Neuron (in vitro differentiated cells): ENCODE measurements around the gene TBC1D8.

ENCODE experiments used
- H2AFZ ChIP-seq: one replicate; pipeline ENCODE4 v1.6.1; 2013; ENCODE audit warnings: low read depth, mild to moderate bottlenecking, inconsistent platforms, low read length, moderate library complexity
- H3K27me3 ChIP-seq: one replicate; pipeline ENCODE4 v1.6.1; 2013; ENCODE audit warnings: low read length; ENCODE audit not compliant: insufficient read depth
- H3K36me3 ChIP-seq: one replicate; pipeline ENCODE4 v1.6.1; 2013; ENCODE audit warnings: low read length; ENCODE audit not compliant: insufficient read depth
- H3K4me1 ChIP-seq: one replicate; pipeline ENCODE4 v1.6.1; 2013; ENCODE audit warnings: low read length; ENCODE audit not compliant: insufficient read depth
- H3K4me3 ChIP-seq: 2 replicates; pipeline ENCODE4 v1.5.1; 2013; ENCODE audit warnings: mild to moderate bottlenecking, low read length, moderate library complexity
- H3K9me3 ChIP-seq: one replicate; pipeline ENCODE4 v1.6.1; 2013; ENCODE audit warnings: low read length

TBC1D8 gene

GRCh38 chr2:100981011-100981410, 170.2 kb downstream of the TBC1D8 start:
- peak overlapping the region; percentile 30 for H2AFZ ChIP-seq
- no peaks in the 10 kb centered on the region for H3K36me3 ChIP-seq
- H3K4me3 ChIP-seq, result no peak overlapping the region
- H3K9me3 ChIP-seq, result no peaks in the 10 kb centered on the region
- peaks cover 20% of the 10 kb centered on the region for H3K4me1 ChIP-seq
- peaks cover 4% of the 10 kb centered on the region for H3K27me3 ChIP-seq

- no peaks in the 10 kb centered on the region for H3K36me3 ChIP-seq
- H3K27me3 ChIP-seq, result peaks cover 4% of the 10 kb centered on the region
- H3K4me1 ChIP-seq, result peaks cover 20% of the 10 kb centered on the region
- no peak overlapping the region for H2AFZ ChIP-seq
- H3K9me3 ChIP-seq, result no peaks in the 10 kb centered on the region
- H3K4me3 ChIP-seq, result no peak overlapping the region
Observed at GRCh38 chr2:100980046-100980445, 171.1 kb downstream of the TBC1D8 start.

DNA sequence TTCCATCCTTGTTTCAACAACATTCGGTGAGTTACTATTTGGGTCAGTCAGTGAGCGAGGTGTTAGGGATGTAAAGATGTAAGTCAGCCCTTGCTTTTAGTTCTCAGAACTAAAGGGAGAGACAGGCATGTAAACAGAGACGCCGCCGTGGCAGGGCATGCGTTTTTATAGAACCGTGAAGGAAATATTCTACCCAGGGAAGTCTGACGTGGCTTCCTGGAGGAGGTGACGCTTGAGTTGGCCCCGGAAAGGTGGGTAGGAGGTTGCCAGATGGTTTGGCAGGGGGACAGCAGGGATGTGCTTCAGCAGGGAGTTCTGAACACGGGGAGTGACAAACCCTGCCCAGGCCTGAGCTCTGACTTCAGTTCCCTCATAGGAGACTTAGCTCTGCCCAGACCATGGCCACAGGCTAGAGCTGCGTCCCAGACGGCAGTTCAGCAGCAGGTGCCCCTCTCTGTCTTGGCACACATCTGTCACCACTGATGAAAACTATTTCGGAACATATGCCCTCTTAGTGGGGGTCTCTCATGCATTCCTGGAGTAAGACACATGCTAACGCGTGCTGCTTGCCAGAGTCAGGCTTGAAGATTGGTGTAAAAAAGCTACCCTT, 172.5 kb downstream of the TBC1D8 start:
- no peak overlapping the region for H3K4me3 ChIP-seq
- H3K4me1 ChIP-seq, result peaks cover 20% of the 10 kb centered on the region
- no peaks in the 10 kb centered on the region for H3K36me3 ChIP-seq
- H2AFZ ChIP-seq, result no peak overlapping the region
- H3K27me3 ChIP-seq, result peaks cover 4% of the 10 kb centered on the region
- no peaks in the 10 kb centered on the region for H3K9me3 ChIP-seq

DNA sequence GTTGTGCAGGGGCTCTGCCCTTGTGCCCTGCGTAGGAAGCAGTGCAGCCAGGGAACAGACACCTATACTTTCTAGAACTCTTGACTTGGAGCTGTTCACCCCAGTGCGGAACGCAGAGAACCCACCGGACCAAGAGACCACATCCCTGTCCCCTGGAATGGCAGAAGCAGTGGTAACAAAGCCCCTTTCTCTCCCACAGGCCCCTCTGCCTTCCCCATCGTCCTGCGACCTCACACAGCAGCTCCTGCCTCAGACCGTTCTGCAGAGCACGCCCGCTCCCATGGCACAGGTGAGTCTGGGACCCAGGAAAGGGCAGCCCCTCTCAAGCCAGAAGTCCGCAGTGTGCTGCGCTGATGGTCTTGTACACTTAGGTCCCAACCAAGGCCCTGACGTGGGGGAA, 173.7 kb downstream of the TBC1D8 start:
- Histone ChIP-seq H3K4me1 (peaks cover 20% of the 10 kb centered on the region), H3K27me3 (peaks cover 4% of the 10 kb centered on the region), H3K4me3 (no peak overlapping the region), H3K9me3 (no peaks in the 10 kb centered on the region), H3K36me3 (no peaks in the 10 kb centered on the region), H2AFZ (no peak overlapping the region)

DNA sequence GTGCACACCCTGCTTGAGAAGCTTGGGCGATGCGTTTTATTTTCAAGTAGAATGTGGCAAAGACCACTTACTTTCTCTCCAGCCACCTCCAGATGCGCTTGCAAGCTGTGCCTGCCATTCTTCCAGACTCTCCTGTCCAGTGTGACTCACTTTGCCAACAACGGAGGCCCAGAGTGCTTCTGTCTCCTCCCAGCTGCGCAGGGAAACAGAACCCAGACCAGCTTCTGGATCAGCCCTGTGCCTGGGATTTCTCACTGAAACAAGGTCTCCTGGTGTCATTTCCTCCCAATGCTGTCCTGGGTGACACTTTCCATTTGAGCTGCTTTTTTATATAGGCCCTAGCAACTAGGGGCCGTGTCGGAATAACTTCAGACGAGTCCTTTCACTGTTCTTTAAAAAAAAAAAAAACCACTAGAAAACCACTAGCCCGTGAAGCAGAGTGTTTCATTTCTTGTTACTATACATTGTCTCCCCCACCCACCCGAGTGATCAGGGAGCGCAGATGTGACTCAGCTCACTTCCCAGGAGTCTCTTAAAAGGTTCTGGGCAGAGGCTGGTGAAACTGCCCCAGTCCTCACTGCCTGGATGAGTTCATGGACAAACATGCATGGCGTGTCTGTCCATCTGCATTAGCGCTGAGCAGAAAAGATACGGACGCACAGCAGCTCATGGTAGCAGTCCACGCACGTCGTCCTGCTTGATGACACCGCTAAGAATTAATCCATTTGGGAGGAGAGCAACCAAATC, 174.4 kb downstream of the TBC1D8 start:
- peaks cover 4% of the 10 kb centered on the region for H3K27me3 ChIP-seq
- H3K36me3 ChIP-seq, result no peaks in the 10 kb centered on the region
- peaks cover 20% of the 10 kb centered on the region for H3K4me1 ChIP-seq
- no peak overlapping the region for H2AFZ ChIP-seq
- no peaks in the 10 kb centered on the region for H3K9me3 ChIP-seq
- no peak overlapping the region for H3K4me3 ChIP-seq

DNA sequence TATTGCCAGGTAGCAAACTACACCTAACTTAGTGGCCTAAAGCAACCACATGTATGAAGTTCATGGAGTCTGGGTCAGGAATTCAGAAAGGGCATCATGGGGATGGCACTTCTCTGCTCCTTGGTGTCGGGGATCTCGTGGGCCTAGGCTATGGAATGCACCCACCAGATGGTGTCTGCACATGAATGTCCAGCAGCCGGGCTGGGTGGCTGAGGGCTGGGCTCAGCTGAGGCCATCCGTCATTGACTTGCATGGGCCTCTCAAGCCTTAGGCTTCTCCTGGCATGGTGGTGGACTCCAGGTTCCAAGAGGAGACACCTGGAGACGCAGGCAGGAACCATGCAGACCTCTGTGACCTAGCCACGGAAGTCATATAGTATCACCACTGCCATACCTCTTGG, 175.1 kb downstream of the TBC1D8 start:
- Histone ChIP-seq H2AFZ (no peak overlapping the region), H3K4me1 (peaks cover 12% of the 10 kb centered on the region), H3K27me3 (peaks cover 4% of the 10 kb centered on the region), H3K9me3 (no peaks in the 10 kb centered on the region), H3K4me3 (no peak overlapping the region), H3K36me3 (no peaks in the 10 kb centered on the region)

GRCh38 chr2:100975521-100975785, 175.7 kb downstream of the TBC1D8 start:
- Histone ChIP-seq H2AFZ (no peak overlapping the region), H3K9me3 (no peaks in the 10 kb centered on the region), H3K27me3 (peaks cover 4% of the 10 kb centered on the region), H3K36me3 (no peaks in the 10 kb centered on the region), H3K4me3 (no peak overlapping the region), H3K4me1 (peaks cover 8% of the 10 kb centered on the region)

GRCh38 chr2:100974712-100975520, 176.3 kb downstream of the TBC1D8 start:
- peaks cover 4% of the 10 kb centered on the region for H3K27me3 ChIP-seq
- H3K4me1 ChIP-seq, result peaks cover 8% of the 10 kb centered on the region
- H3K36me3 ChIP-seq, result no peaks in the 10 kb centered on the region
- H2AFZ ChIP-seq, result no peak overlapping the region
- no peak overlapping the region for H3K4me3 ChIP-seq
- H3K9me3 ChIP-seq, result no peaks in the 10 kb centered on the region

GRCh38 chr2:100972452-100972851, 178.7 kb downstream of the TBC1D8 start:
- no peak overlapping the region for H2AFZ ChIP-seq
- no peak overlapping the region for H3K4me3 ChIP-seq
- H3K27me3 ChIP-seq, result no peaks in the 10 kb centered on the region
- no peaks in the 10 kb centered on the region for H3K9me3 ChIP-seq
- peaks cover 8% of the 10 kb centered on the region for H3K4me1 ChIP-seq
- H3K36me3 ChIP-seq, result no peaks in the 10 kb centered on the region

- Histone ChIP-seq H3K4me3 (no peak overlapping the region), H3K4me1 (no peaks in the 10 kb centered on the region), H3K9me3 (no peaks in the 10 kb centered on the region), H3K27me3 (no peaks in the 10 kb centered on the region), H3K36me3 (no peaks in the 10 kb centered on the region), H2AFZ (no peak overlapping the region)
Observed at GRCh38 chr2:100971221-100971620, 180.0 kb downstream of the TBC1D8 start.

DNA sequence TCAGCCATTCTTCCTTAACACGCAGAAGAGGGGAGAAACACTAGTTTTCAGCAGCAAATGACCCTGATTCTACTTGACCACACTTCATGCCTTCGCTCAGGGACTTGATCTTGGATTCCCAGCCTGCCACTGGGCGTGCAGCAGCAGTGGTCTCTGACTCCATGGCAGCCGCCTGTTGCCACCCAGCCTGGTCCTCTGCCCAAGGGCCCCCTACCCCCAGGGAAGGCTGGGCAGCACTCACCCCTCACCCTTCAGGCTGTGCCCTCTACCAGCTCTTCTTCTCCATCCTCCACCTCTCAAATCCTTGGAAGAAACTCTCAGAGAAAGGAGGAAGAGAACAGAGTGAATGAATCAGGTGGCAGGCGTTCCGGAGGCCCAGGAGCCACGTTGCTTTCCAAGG, 181.2 kb downstream of the TBC1D8 start:
- no peaks in the 10 kb centered on the region for H3K36me3 ChIP-seq
- H3K27me3 ChIP-seq, result no peaks in the 10 kb centered on the region
- no peaks in the 10 kb centered on the region for H3K4me1 ChIP-seq
- H3K9me3 ChIP-seq, result no peaks in the 10 kb centered on the region
- H3K4me3 ChIP-seq, result no peak overlapping the region
- no peak overlapping the region for H2AFZ ChIP-seq

- Histone ChIP-seq H3K4me1 (no peaks in the 10 kb centered on the region), H3K9me3 (no peaks in the 10 kb centered on the region), H3K4me3 (no peak overlapping the region), H2AFZ (no peak overlapping the region), H3K36me3 (no peaks in the 10 kb centered on the region), H3K27me3 (no peaks in the 10 kb centered on the region)
Observed at GRCh38 chr2:100968146-100969145, 182.7 kb downstream of the TBC1D8 start.
